SU-DHL-6 (cell line): ENCODE data around the gene CCP110.

Experiments used
- H2AFZ ChIP-seq: fragments of 200-600 bp; sonication (generic); 2 replicates; pipeline ENCODE4 v1.6.1; 2014; ENCODE audit warnings: low read depth, mild to moderate bottlenecking, moderate library complexity, mixed read lengths, antibody characterized with exemption, low read length; ENCODE audit not compliant: severe bottlenecking
- H3F3A ChIP-seq: fragments of 200-600 bp; shearing (Covaris generic); 2 replicates; pipeline ENCODE4 v1.6.0; 2016; ENCODE audit warnings: antibody characterized with exemption, mild to moderate bottlenecking; ENCODE audit not compliant: insufficient read depth
- H3K27ac ChIP-seq: fragments of 200-600 bp; sonication (generic); 2 replicates; pipeline ENCODE4 v1.5.1; 2016; ENCODE audit warnings: low read depth, mild to moderate bottlenecking, low read length, moderate library complexity, mixed read lengths
- H3K27me3 ChIP-seq: fragments of 200-600 bp; sonication (generic), shearing (Covaris generic); 2 replicates; pipeline ENCODE4 v1.6.0; 2014; ENCODE audit warnings: mild to moderate bottlenecking, low read length
- H3K36me3 ChIP-seq: fragments of 200-600 bp; sonication (generic); 2 replicates; pipeline ENCODE4 v1.6.1; 2014; ENCODE audit warnings: mild to moderate bottlenecking, low read length, mixed read lengths
- H3K4me2 ChIP-seq: fragments of 300-600, 200-600 bp; shearing (Covaris generic), sonication (generic); 2 replicates; pipeline ENCODE4 v1.6.0; 2014; ENCODE audit warnings: low read length, low read depth, mild to moderate bottlenecking; ENCODE audit not compliant: poor library complexity, severe bottlenecking
- H3K4me3 ChIP-seq: fragments of 200-600 bp; sonication (generic); 2 replicates; pipeline ENCODE4 v1.5.1; 2014; ENCODE audit warnings: antibody characterized with exemption, low read length, mild to moderate bottlenecking, mixed read lengths; ENCODE audit not compliant: insufficient read depth, poor library complexity, severe bottlenecking
- H3K79me2 ChIP-seq: fragments of 200-600 bp; sonication (generic); 2 replicates; pipeline ENCODE4 v1.6.1; 2014; ENCODE audit warnings: mild to moderate bottlenecking, low read length, moderate library complexity; ENCODE audit not compliant: insufficient read depth
- H3K9ac ChIP-seq: fragments of 200-600 bp; sonication (generic); 2 replicates; pipeline ENCODE4 v1.7.0; 2014; ENCODE audit warnings: mild to moderate bottlenecking, low read length
- H3K9me2 ChIP-seq: fragments of 200-600 bp; sonication (generic); replicated peaks from 2 replicates; pipeline ENCODE4 v1.6.1; 2014; ENCODE audit warnings: low read length; ENCODE audit not compliant: insufficient read depth
- H3K9me3 ChIP-seq: fragments of 200-600 bp; sonication (generic); 2 replicates; pipeline ENCODE4 v1.6.1; 2014; ENCODE audit warnings: low read length, mixed read lengths; ENCODE audit not compliant: insufficient read depth
- H4K20me1 ChIP-seq: fragments of 200-600 bp; sonication (generic); 2 replicates; pipeline ENCODE4 v1.6.1; 2014; ENCODE audit warnings: low read depth, mild to moderate bottlenecking, antibody characterized with exemption, low read length, moderate library complexity, mixed read lengths
- EZH2phosphoT487 ChIP-seq: fragments of 200-600 bp; sonication (generic), shearing (Covaris generic); conservative IDR thresholded peaks from 2 replicates; pipeline ENCODE4 v1.6.1; 2018; ENCODE audit warnings: mild to moderate bottlenecking, antibody characterized with exemption, low read length, moderate library complexity, mixed read lengths
- TF ChIP-seq, protein P1 (sequence below): fragments of 200-600 bp; sonication (generic); IDR thresholded peaks from one replicate; pipeline ENCODE4 v1.5.1; 2017; ENCODE audit warnings: antibody characterized with exemption, mild to moderate bottlenecking, low read length, moderate library complexity; ENCODE audit not compliant: insufficient read depth, poor library complexity, severe bottlenecking

CCP110 gene

DNA sequence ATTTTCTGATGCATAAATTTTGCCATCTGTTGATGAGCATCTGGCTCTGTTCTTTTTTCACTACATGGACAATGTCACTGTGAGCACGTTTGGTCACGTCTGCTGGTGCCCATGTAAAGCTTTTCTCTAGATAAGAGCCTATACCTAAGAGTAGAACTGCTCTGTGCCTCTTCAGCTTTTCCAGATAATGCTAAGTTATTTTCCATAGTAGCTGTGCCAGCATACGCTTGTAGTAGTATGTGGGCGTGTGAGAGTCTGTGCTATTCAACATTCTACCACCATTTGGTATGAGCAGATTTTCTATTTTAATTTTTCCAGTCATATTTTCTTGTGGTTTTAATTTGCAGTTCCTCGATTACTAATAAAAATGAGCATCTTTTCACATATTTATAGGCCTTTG lies 64.9 kb downstream of the CCP110 start:
- no peaks in the 10 kb centered on the region for H3K9me3 ChIP-seq
- no peak overlapping the region for H3K27ac ChIP-seq
- H4K20me1 ChIP-seq, result no peaks in the 10 kb centered on the region
- H3K9me2 ChIP-seq, result no peaks in the 10 kb centered on the region
- no peak for TF ChIP-seq EZH2phosphoT487
- TF ChIP-seq, protein P1, sequence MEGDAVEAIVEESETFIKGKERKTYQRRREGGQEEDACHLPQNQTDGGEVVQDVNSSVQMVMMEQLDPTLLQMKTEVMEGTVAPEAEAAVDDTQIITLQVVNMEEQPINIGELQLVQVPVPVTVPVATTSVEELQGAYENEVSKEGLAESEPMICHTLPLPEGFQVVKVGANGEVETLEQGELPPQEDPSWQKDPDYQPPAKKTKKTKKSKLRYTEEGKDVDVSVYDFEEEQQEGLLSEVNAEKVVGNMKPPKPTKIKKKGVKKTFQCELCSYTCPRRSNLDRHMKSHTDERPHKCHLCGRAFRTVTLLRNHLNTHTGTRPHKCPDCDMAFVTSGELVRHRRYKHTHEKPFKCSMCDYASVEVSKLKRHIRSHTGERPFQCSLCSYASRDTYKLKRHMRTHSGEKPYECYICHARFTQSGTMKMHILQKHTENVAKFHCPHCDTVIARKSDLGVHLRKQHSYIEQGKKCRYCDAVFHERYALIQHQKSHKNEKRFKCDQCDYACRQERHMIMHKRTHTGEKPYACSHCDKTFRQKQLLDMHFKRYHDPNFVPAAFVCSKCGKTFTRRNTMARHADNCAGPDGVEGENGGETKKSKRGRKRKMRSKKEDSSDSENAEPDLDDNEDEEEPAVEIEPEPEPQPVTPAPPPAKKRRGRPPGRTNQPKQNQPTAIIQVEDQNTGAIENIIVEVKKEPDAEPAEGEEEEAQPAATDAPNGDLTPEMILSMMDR, result no peak
- no peaks in the 10 kb centered on the region for H3K79me2 ChIP-seq
- H2AFZ ChIP-seq, result no peak overlapping the region
- H3K9ac ChIP-seq, result no peak overlapping the region
- no peak overlapping the region for H3K4me3 ChIP-seq
- no peaks in the 10 kb centered on the region for H3K36me3 ChIP-seq
- no peaks in the 10 kb centered on the region for H3K27me3 ChIP-seq
- no peaks in the 10 kb centered on the region for H3F3A ChIP-seq
- no peak overlapping the region for H3K4me2 ChIP-seq

DNA sequence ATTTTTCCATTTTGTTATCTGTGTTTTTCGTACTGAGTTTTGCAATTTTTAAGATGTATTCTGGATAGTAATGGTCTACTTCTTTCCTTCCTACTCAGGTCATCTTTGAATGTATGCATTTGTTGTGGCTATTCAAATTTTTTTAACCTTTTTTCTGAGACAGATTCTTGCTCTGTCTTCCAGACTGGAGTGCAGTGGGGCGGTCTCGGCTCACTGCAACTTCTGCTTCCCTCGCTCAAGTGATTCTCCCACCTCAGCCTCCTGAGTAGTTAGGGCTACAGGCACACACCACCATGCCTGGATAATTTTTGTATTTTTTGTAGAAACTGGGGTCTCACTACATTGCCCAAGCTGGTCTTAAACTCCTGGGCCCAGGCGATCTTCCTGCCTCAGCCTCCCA lies 65.4 kb downstream of the CCP110 start:
- Histone ChIP-seq H3K36me3 (no peaks in the 10 kb centered on the region), H3K27ac (no peak overlapping the region), H3F3A (no peaks in the 10 kb centered on the region), H3K79me2 (no peaks in the 10 kb centered on the region), H3K9me2 (no peaks in the 10 kb centered on the region), H2AFZ (no peak overlapping the region), H3K9ac (no peak overlapping the region), H3K4me3 (no peak overlapping the region), H3K27me3 (no peaks in the 10 kb centered on the region), H3K9me3 (no peaks in the 10 kb centered on the region), H4K20me1 (no peaks in the 10 kb centered on the region), H3K4me2 (no peak overlapping the region)
- TF ChIP-seq EZH2phosphoT487, result no peak
- TF ChIP-seq, protein P1, result no peak

DNA sequence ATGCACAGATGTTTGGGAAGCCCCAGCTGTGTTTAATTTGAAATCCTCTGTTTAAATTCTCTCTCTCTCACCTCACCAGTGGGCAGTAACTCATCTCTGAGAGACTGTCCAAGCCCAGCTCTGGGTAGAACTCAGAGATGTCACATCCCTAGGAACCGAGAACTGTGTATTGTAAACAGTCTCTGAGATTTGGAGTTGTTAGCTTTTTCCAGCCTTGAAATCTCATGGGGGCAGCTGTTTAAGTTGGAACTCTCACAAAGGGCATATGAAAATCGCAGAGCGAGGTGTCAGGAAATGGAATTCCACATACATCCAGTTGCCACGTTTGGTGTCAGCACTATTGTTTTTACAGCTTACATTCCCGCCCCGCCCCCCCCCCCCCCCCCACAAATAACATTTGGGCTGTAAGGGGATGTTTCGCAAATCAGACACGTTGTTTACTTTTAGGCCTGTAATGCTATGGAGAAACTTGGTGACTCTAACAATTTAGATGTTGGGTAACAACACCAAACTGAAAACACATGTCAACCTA lies 66.1 kb downstream of the CCP110 start:
- H3K27ac ChIP-seq, result no peak overlapping the region

More for the DNA sequence above, 66.1 kb downstream of the CCP110 start:
- no peaks in the 10 kb centered on the region for H3K36me3 ChIP-seq
- H3K9ac ChIP-seq, result no peak overlapping the region
- H3K4me3 ChIP-seq, result no peak overlapping the region
- TF ChIP-seq, protein P1, result no peak
- TF ChIP-seq EZH2phosphoT487, result no peak
- H4K20me1 ChIP-seq, result no peaks in the 10 kb centered on the region
- no peaks in the 10 kb centered on the region for H3F3A ChIP-seq
- no peak overlapping the region for H2AFZ ChIP-seq
- no peaks in the 10 kb centered on the region for H3K9me3 ChIP-seq
- H3K27me3 ChIP-seq, result no peaks in the 10 kb centered on the region
- no peaks in the 10 kb centered on the region for H3K9me2 ChIP-seq
- no peak overlapping the region for H3K4me2 ChIP-seq
- H3K79me2 ChIP-seq, result no peaks in the 10 kb centered on the region
